Astrocyte of the cerebellum (primary cell): ENCODE results near the gene TECR.
"Not testable (repeated sequence)": the region's sequence is repeated elsewhere in the genome, so short reads cannot be mapped to it uniquely, and the experiment has no call there.

Experiments
- DNase-seq: peaks from one replicate; pipeline ENCODE4 v3.0.0-alpha.2; 2011; ENCODE audit warnings: low read depth
- H3K4me3 ChIP-seq: 2 replicates; pipeline ENCODE4 v1.5.1; 2011; ENCODE audit warnings: mild to moderate bottlenecking, low read depth, low read length, moderate library complexity
- CTCF ChIP-seq: IDR thresholded peaks from 2 replicates; pipeline ENCODE4 v1.5.1; 2012; ENCODE audit warnings: low read length, low read depth, moderate library complexity, mild to moderate bottlenecking; ENCODE audit errors: missing control alignments
- in situ Hi-C: cut with HindIII; loops from 2 replicates; pipeline ENCODE4 v1.10.0; 2017; ENCODE audit warnings: low sequenced_read_pairs

TECR gene

GRCh38 chr19:14595558-14595957, 66.2 kb downstream of the TECR start:
- in situ Hi-C loops, result no loop called here
- no peak for DNase-seq
- no peak overlapping the region for H3K4me3 ChIP-seq
- TF ChIP-seq CTCF, result no peak

- DNase-seq, result no peak
- H3K4me3 ChIP-seq, result no peak overlapping the region
- TF ChIP-seq CTCF, result no peak
- in situ Hi-C loops, result no loop called here
Observed at GRCh38 chr19:14599548-14600147, 70.3 kb downstream of the TECR start.

- TF ChIP-seq CTCF, result no peak
- in situ Hi-C loops, result no loop called here
- no peak overlapping the region for H3K4me3 ChIP-seq
- no peak for DNase-seq
Observed at GRCh38 chr19:14603990-14604387, 74.6 kb downstream of the TECR start.

GRCh38 chr19:14606627-14607026, 77.2 kb downstream of the TECR start:
- DNase-seq, result no peak
- TF ChIP-seq CTCF, result no peak
- in situ Hi-C loops, result no loop called here
- H3K4me3 ChIP-seq, result no peak overlapping the region

GRCh38 chr19:14611051-14611450, 81.7 kb downstream of the TECR start:
- in situ Hi-C loops, result no loop called here
- H3K4me3 ChIP-seq, result no peak overlapping the region
- DNase-seq, result no peak
- TF ChIP-seq CTCF, result no peak

- in situ Hi-C loops, H3K4me3 ChIP-seq, DNase-seq: not testable (repeated sequence)
Observed at GRCh38 chr19:14612242-14612641, 82.8 kb downstream of the TECR start.

GRCh38 chr19:14612657-14613056, 83.3 kb downstream of the TECR start:
- no peak for DNase-seq
- in situ Hi-C loops, result no loop called here
- no peak overlapping the region for H3K4me3 ChIP-seq

GRCh38 chr19:14613399-14614098, 84.2 kb downstream of the TECR start:
- in situ Hi-C loops, result not testable (repeated sequence)

More at GRCh38 chr19:14612657-14613056, 83.3 kb downstream of the TECR start:
- TF ChIP-seq CTCF, result no peak

More at GRCh38 chr19:14613399-14614098, 84.2 kb downstream of the TECR start:
- H3K4me3 ChIP-seq, DNase-seq: not testable (repeated sequence)
